Middle frontal gyrus (tissue), 1 donor: Measurements from ENCODE around the gene GIPC2.
A peak's percentile ranks its signal among the peaks of the same experiment; 100 is the strongest.
"Not testable (repeated sequence)": the region's sequence is repeated elsewhere in the genome, so short reads cannot be mapped to it uniquely, and the experiment has no call there.

ENCODE experiments used
- DNase-seq: peaks from one replicate; pipeline ENCODE4 v3.0.0-alpha.2; 2015; ENCODE audit warnings: low spot score; ENCODE audit errors: extremely low spot score

GIPC2 gene

GRCh38 chr1:78045926-78046778, at the start of gene GIPC2:
TSS of gene GIPC2 (plus strand) at chr1:78045966. CDS start at chr1:78046095, 129 bp downstream.
- DNase-seq = no peak

- DNase-seq = no peak
Observed at GRCh38 chr1:77996734-77997133, 49.0 kb upstream of the GIPC2 start.

- not testable (repeated sequence) for DNase-seq
Observed at GRCh38 chr1:78000536-78000935, 45.2 kb upstream of the GIPC2 start.

- DNase-seq = no peak
Observed at GRCh38 chr1:78003070-78003746, 42.6 kb upstream of the GIPC2 start.

GRCh38 chr1:78003882-78004718, 41.7 kb upstream of the GIPC2 start:
- no peak for DNase-seq

- DNase-seq = peak; percentile 87
Observed at GRCh38 chr1:78004719-78005447, 40.9 kb upstream of the GIPC2 start, which contains the start of gene DNAJB4. TSS of gene DNAJB4 (plus strand) at chr1:78004939. CDS start at chr1:78005111, 172 bp downstream.

GRCh38 chr1:78005448-78005722, 40.4 kb upstream of the GIPC2 start:
- DNase-seq = no peak

- DNase-seq = no peak
Observed at GRCh38 chr1:78005755-78006154, 40.0 kb upstream of the GIPC2 start.

- DNase-seq = no peak
Observed at GRCh38 chr1:78006521-78006920, 39.2 kb upstream of the GIPC2 start.

- no peak for DNase-seq
Observed at GRCh38 chr1:78007677-78008341, 38.0 kb upstream of the GIPC2 start.

- DNase-seq = no peak
Observed at GRCh38 chr1:78009276-78009675, 36.5 kb upstream of the GIPC2 start.

GRCh38 chr1:78009836-78010235, 35.9 kb upstream of the GIPC2 start:
- no peak for DNase-seq

- DNase-seq = no peak
Observed at GRCh38 chr1:78011050-78011449, 34.7 kb upstream of the GIPC2 start.

GRCh38 chr1:78015148-78015547, 30.6 kb upstream of the GIPC2 start:
- DNase-seq = no peak

GRCh38 chr1:78019024-78019423, 26.7 kb upstream of the GIPC2 start:
- DNase-seq = no peak

- DNase-seq = not testable (repeated sequence)
Observed at GRCh38 chr1:78021134-78021533, 24.6 kb upstream of the GIPC2 start.

- DNase-seq = no peak
Observed at GRCh38 chr1:78029793-78030192, 16.0 kb upstream of the GIPC2 start.

GRCh38 chr1:78032996-78033796, 12.6 kb upstream of the GIPC2 start:
- no peak for DNase-seq

- DNase-seq = no peak
Observed at GRCh38 chr1:78033797-78034172, 12.0 kb upstream of the GIPC2 start.

GRCh38 chr1:78035121-78035520, 10.6 kb upstream of the GIPC2 start:
- no peak for DNase-seq
